Esophagus muscularis mucosa (tissue), 4 donors: ENCODE results near the gene E2F2. TPM values are rescaled to one million over a fixed set of nuclear protein-coding genes. Genes with fewer than 3 reads are reported as not detected.

Experiments used
- DNase-seq: peaks from one replicate; pipeline ENCODE4 v3.0.0-alpha.2; 2017; ENCODE audit errors: extremely low spot score
- H3K27ac ChIP-seq, 4 donors: fragments of 200-600 bp; sonication (generic); replicated peaks in 1 of 4; 1 replicate in 3 of 4; 2 replicates in 1 of 4; pipeline ENCODE4 v1.5.1; 2016 to 2019; ENCODE audit warnings: mild to moderate bottlenecking in 1 of 4
- H3K27me3 ChIP-seq, 4 donors: fragments of 200-600 bp; sonication (generic); one replicate each; pipeline versions ENCODE4 v1.5.1 to v1.6.0; 2016 to 2019
- H3K36me3 ChIP-seq, 4 donors: fragments of 200-600 bp; sonication (generic); one replicate each; pipeline ENCODE4 v1.5.1; 2016 to 2019
- H3K4me1 ChIP-seq, 4 donors: fragments of 200-600 bp; sonication (generic); one replicate each; pipeline ENCODE4 v1.5.1; 2016 to 2019
- H3K4me3 ChIP-seq, 4 donors: fragments of 200-600 bp; sonication (generic); 1 replicate in 2 of 4; 2 replicates in 2 of 4; pipeline ENCODE4 v1.5.1; 2016 to 2019; ENCODE audit warnings: mild to moderate bottlenecking in 4 of 4, moderate library complexity in 1 of 4
- H3K9me3 ChIP-seq, 4 donors: fragments of 200-600 bp; sonication (generic); 1 replicate in 3 of 4; 2 replicates in 1 of 4; pipeline ENCODE4 v1.5.1; 2016 to 2019
- EP300 ChIP-seq: sonication (generic); formaldehyde crosslinking; IDR thresholded peaks from one replicate; pipeline ENCODE4 v1.6.1; 2017; ENCODE audit warnings: antibody characterized with exemption
- POLR2A ChIP-seq: fragments of 450-650 bp; IDR thresholded peaks from one replicate; pipeline ENCODE4 v1.6.1; 2017; ENCODE audit warnings: antibody characterized with exemption, moderate library complexity, mild to moderate bottlenecking, low read depth
- POLR2AphosphoS5 ChIP-seq, 2 donors: sonication (generic); formaldehyde crosslinking; IDR thresholded peaks; one replicate each; pipeline ENCODE4 v1.6.1; 2017; ENCODE audit warnings: antibody characterized with exemption in 2 of 2
- WGBS: methylation state at CpG from one replicate; pipeline ENCODE4 v1.1.5; 2018; 5-methylcytosine and 5-hydroxymethylcytosine counted together
- intact Hi-C: fragments of 100-400 bp; cut with DNase I; formaldehyde crosslinking; loops from one replicate; pipeline ENCODE4 v1.15.1; 2023
- total RNA-seq, 4 donors: library from RNA; depleted of rRNA; stranded (reverse); fragments of >200 nt; gene quantifications; one replicate each; pipeline versions ENCODE4 v1.1.0 to v1.2.1, GENCODE V29; 2016
- TF ChIP-seq, protein P1 (sequence below), 3 experiments: fragments of 200-600 bp in 2 of 3; fragments of 450-650 bp in 1 of 3; sonication (generic) in 2 of 3; IDR thresholded peaks; one replicate each; pipeline ENCODE4 v1.5.1; 2017 to 2019; ENCODE audit warnings: antibody characterized with exemption in 3 of 3, mild to moderate bottlenecking in 2 of 3, moderate library complexity in 1 of 3

Gene E2F2
- total RNA-seq, 4 donors from 2014 or later: 0.11 to 0.26 (median 0.17) TPM; not detected in 1

- peaks cover 0 to 3% (median 0%) of the 10 kb centered on the region in 4 donors for H3K36me3 ChIP-seq
- peaks cover 51 to 91% (median 74%) of the 10 kb centered on the region in 4 donors for H3K4me1 ChIP-seq
- no peak for DNase-seq
- TF ChIP-seq EP300 (no peak), POLR2AphosphoS5 (IDR thresholded peaks at IDR 0.05) (no peak), POLR2A (no peak)
- TF ChIP-seq, protein P1, sequence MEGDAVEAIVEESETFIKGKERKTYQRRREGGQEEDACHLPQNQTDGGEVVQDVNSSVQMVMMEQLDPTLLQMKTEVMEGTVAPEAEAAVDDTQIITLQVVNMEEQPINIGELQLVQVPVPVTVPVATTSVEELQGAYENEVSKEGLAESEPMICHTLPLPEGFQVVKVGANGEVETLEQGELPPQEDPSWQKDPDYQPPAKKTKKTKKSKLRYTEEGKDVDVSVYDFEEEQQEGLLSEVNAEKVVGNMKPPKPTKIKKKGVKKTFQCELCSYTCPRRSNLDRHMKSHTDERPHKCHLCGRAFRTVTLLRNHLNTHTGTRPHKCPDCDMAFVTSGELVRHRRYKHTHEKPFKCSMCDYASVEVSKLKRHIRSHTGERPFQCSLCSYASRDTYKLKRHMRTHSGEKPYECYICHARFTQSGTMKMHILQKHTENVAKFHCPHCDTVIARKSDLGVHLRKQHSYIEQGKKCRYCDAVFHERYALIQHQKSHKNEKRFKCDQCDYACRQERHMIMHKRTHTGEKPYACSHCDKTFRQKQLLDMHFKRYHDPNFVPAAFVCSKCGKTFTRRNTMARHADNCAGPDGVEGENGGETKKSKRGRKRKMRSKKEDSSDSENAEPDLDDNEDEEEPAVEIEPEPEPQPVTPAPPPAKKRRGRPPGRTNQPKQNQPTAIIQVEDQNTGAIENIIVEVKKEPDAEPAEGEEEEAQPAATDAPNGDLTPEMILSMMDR (IDR thresholded peaks at IDR 0.05): no peak
- intact Hi-C loops: no loop called here
- H3K27me3 ChIP-seq: no peaks in the 10 kb centered on the region
- H3K4me3 ChIP-seq: no peak overlapping the region
- 94% methylated on average over 3 of the region's 3 CpGs for WGBS
- H3K27ac ChIP-seq: peak overlapping the region; percentile 94 to 97 (median 96)
- no peaks in the 10 kb centered on the region for H3K9me3 ChIP-seq
Measured at GRCh38 chr1:23563755-23564374, 32.8 kb upstream of the E2F2 start.

DNA sequence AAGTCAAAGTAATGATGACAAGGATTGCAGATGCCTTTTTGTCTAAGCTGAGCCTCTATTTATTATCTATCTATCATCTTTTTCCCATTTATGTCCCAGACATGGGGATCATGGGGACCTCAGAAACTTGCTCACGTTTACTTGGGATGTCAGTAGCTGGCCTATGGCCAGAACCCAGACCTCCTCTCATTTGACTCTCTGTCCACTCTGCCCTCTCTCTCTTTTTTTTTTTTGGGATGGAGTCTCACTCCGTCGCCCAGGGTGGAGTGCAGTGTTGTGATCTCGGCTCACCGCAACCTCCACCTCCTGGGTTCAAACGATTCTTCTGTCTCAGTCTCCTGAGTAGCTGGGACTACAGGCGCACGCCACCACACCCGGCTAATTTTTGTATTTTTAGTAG is 32.0 kb upstream of the E2F2 start:
- Histone ChIP-seq H3K4me3 (peak overlapping the region in 2 of 4 donors; percentile 8 to 31), H3K36me3 (peaks cover 0 to 12% (median 1%) of the 10 kb centered on the region in 4 donors), H3K4me1 (peaks cover 49 to 88% (median 69%) of the 10 kb centered on the region in 4 donors), H3K27me3 (no peaks in the 10 kb centered on the region), H3K27ac (peak overlapping the region; percentile 94 to 97 (median 96)), H3K9me3 (no peaks in the 10 kb centered on the region)
- intact Hi-C loops: no loop called here
- DNase-seq: no peak
- TF ChIP-seq POLR2A (no peak), EP300 (no peak), POLR2AphosphoS5 (IDR thresholded peaks at IDR 0.05) (no peak)
- TF ChIP-seq, protein P1 (IDR thresholded peaks at IDR 0.05): no peak
- WGBS: 66% methylated on average over 9 of the region's 9 CpGs

- Histone ChIP-seq H3K9me3 (no peaks in the 10 kb centered on the region), H3K27ac (peak overlapping the region; percentile 94 to 97 (median 96)), H3K36me3 (peaks cover 0 to 19% (median 2%) of the 10 kb centered on the region in 4 donors), H3K4me3 (peak overlapping the region; percentile 23 to 81 (median 38)), H3K27me3 (no peaks in the 10 kb centered on the region), H3K4me1 (peaks cover 45 to 88% (median 66%) of the 10 kb centered on the region in 4 donors)
- intact Hi-C loops: no loop called here
- peak; percentile 98 for DNase-seq
- under 1% methylated on average over 19 of the region's 19 CpGs for WGBS
- TF ChIP-seq POLR2A: peak; percentile 8
- TF ChIP-seq EP300: peak; percentile 68
- TF ChIP-seq POLR2AphosphoS5 (IDR thresholded peaks at IDR 0.05): peak in 1 of 2 donors; percentile 96
- TF ChIP-seq, protein P1 (IDR thresholded peaks at IDR 0.05): no peak
Measured at GRCh38 chr1:23562137-23562876, 31.3 kb upstream of the E2F2 start.

- intact Hi-C loops: no loop called here
- Histone ChIP-seq H3K36me3 (peaks cover 0 to 25% (median 2%) of the 10 kb centered on the region in 4 donors), H3K4me1 (peaks cover 45 to 90% (median 69%) of the 10 kb centered on the region in 4 donors), H3K27me3 (no peaks in the 10 kb centered on the region), H3K4me3 (peak overlapping the region; percentile 23 to 81 (median 38)), H3K9me3 (no peaks in the 10 kb centered on the region), H3K27ac (peak overlapping the region; percentile 94 to 97 (median 96))
- no peak for DNase-seq
- TF ChIP-seq POLR2AphosphoS5 (IDR thresholded peaks at IDR 0.05) (no peak), POLR2A (no peak), EP300 (no peak)
- TF ChIP-seq, protein P1 (IDR thresholded peaks at IDR 0.05): no peak
- 20% methylated on average over 2 of the region's 2 CpGs for WGBS
Measured at GRCh38 chr1:23561813-23562100, 30.7 kb upstream of the E2F2 start.
